GM10248 (cell line): Measurements from ENCODE around the gene IRF2BPL.

Experiments used
- CTCF ChIA-PET: fragments of 300-600 bp; sonication (Branson Sonifier 250); formaldehyde crosslinking; extraction: SDS; loops from one replicate; lab custom pipeline; 2021; ENCODE audit warnings: antibody characterized with exemption; lab: Yijun Ruan, JAX
- POLR2A ChIA-PET: fragments of 350-650 bp; sonication (Branson Sonifier 250); formaldehyde crosslinking; extraction: SDS; loops from one replicate; lab custom pipeline; 2020; ENCODE audit warnings: antibody characterized with exemption; lab: Yijun Ruan, JAX
- DNase-seq: peaks from one replicate; pipeline ENCODE4 v3.0.0; 2012; ENCODE audit errors: extremely low spot score
- TF ChIP-seq, protein P1 (sequence below): IDR thresholded peaks from 2 replicates; pipeline ENCODE4 v1.5.1; 2012; ENCODE audit warnings: mild to moderate bottlenecking, low read depth; ENCODE audit errors: extremely low read depth, missing control alignments, control extremely low read depth

The IRF2BPL gene

DNA sequence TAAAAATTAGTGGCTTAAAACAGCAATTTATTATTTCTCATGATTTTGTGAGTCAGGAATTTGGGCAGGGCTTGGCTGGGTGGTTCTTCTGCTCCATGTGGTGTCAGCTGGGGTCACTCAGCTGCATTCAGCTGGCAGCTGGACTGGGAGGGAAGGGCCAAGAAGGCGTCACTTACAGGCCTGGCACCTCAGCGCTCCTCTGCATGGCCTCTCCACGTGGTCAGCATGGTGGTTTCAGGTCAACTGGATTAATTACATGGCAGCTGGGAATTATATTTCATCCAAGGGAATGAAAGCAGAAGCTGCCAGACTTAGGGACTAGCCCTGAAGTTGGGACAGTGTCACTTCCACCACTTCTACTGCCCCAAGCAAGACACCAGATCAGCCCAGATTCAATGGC is 27.5 kb upstream of the IRF2BPL start:
- TF ChIP-seq, protein P1, sequence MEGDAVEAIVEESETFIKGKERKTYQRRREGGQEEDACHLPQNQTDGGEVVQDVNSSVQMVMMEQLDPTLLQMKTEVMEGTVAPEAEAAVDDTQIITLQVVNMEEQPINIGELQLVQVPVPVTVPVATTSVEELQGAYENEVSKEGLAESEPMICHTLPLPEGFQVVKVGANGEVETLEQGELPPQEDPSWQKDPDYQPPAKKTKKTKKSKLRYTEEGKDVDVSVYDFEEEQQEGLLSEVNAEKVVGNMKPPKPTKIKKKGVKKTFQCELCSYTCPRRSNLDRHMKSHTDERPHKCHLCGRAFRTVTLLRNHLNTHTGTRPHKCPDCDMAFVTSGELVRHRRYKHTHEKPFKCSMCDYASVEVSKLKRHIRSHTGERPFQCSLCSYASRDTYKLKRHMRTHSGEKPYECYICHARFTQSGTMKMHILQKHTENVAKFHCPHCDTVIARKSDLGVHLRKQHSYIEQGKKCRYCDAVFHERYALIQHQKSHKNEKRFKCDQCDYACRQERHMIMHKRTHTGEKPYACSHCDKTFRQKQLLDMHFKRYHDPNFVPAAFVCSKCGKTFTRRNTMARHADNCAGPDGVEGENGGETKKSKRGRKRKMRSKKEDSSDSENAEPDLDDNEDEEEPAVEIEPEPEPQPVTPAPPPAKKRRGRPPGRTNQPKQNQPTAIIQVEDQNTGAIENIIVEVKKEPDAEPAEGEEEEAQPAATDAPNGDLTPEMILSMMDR, result no peak
- POLR2A ChIA-PET, result no interaction called here
- CTCF ChIA-PET, result interaction anchor here (1.1 to 13.5 kb wide), 5 partner anchors 13 to 181 kb away, joined by 3 to 247 read pairs (median 67); no protein-coding TSS in a partner anchor
- DNase-seq, result no peak

DNA sequence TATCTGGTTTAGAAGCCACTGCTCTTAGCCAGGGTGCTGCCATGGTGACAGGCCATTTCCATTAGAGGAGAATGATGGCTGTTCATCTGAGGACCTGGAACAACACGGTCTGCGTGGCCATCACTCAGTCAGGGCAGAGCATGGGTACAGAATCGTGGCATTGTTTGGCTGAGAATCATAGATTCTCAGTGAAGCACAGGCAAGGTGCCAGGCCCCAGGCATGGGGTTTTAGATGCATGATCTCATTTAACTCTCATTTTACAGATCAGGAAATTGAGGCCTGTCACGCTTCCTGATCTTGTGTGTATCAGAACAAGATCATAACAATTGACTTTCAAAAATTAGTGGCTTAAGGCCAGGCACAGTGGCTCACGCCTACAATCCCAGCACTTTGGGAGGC is 26.8 kb upstream of the IRF2BPL start:
- ChIA-PET CTCF (interaction anchor here (1.0 to 13.5 kb wide), 7 partner anchors 9 to 181 kb away, joined by 3 to 247 read pairs (median 66); no protein-coding TSS in a partner anchor), POLR2A (no interaction called here)
- TF ChIP-seq, protein P1, result no peak
- DNase-seq, result no peak

DNA sequence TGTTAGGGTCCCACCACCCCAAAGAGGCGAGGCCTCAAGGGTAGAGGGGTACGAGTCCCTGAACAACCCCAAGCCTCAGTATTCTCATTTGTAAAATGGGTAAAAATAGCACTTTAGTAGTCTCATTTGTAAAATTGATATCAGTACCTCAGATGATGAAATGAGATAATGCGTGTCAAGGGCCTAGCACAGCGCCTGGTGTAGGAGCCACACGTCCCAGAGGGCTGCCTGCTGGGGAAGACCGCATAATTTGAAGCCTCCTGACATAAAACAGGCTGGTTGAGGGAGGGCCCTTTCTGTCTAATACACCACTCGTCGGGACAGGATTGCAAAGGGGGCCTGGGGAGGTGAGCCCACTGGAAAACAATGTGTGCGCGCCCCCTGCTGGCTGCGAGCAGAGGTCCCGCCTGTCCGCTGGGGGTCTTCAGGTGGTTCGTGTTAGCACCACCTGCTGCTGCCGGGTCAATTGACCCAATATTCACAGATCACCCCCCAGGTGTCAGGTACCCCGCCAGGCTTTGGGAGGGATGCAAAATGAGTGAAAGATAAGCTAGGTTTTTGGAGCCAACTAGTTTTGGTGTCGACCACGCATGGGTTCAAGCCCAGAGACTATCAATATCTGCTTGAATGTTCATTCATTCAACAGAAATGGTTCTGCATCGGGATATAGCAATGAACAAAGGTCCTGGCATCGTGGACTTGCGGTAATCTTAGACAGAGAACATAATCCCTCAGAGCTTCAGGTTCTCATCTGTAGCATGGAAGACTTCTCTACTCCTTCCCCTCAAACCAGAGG is 24.7 kb upstream of the IRF2BPL start:
- DNase-seq, result peak; percentile 83
- CTCF ChIA-PET, result interaction anchor here (0.6 to 13.5 kb wide), 47 partner anchors 10 to 337 kb away, joined by 3 to 247 read pairs (median 4); no protein-coding TSS in a partner anchor
- POLR2A ChIA-PET, result interaction anchor here (0.6 kb wide), 1 partner anchor 345 kb away, joined by 3 read pairs; no protein-coding TSS in a partner anchor
- TF ChIP-seq, protein P1, result peak; percentile 84

DNA sequence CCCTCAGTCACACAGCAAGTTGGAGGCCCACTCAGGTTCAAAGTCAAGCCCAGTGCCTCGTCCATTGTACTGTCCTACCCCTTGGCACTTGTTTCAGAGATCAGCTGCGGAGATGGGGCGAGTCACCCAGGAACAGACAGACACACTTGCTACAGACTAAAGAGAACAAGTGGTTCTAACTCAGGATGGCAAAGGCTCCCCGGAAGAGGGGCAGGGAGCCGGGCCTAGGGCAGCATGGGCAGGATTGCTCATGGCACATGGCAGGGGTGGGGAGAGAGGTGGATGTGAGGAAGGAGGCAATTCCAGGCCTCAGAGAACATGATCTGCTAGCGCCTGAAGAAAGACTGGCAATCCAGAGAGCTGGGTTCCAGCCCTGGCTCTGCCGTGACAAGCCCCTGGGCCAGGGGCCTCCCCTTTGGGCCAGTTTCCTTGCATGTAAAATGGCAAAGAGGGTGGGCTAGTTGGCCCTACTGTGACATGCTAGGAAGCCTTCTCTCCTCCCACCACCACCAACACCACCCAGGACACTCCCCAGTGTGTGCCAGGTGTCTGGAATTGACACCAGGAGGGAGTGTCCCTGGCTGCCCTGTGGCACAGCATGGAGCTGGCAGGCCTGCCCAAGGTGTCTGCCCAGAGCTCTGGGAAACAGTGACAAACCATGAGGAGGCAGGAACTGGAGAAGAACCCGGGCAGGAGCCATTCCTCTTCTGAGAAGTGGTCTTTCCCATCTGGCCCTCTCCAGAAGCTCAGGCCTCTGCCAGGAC is 24.0 kb upstream of the IRF2BPL start:
- TF ChIP-seq, protein P1, result no peak
- DNase-seq, result no peak
- CTCF ChIA-PET, result interaction anchor here (0.7 to 13.5 kb wide), 33 partner anchors 10 to 178 kb away, joined by 3 to 247 read pairs (median 5); no protein-coding TSS in a partner anchor
- POLR2A ChIA-PET, result no interaction called here

DNA sequence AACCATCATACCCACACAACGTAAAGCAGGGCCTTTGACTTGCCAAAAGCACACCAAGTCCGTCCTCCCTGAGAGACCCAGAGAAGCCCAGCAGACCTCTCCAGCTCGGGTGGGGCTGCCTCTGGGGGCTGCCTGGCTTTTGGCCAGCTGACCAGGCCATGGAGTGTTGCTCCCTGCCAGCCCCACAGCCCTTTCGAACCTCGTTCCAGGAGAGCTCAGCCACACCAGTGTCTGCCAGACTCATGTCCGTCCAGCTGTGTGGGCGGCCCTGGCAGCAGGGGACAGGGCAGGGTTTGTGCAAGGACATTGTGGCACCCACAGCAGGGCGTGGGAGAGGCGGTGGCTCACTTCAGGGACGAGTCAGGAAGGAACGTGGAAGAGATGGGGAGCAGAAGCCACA is 22.6 kb upstream of the IRF2BPL start:
- TF ChIP-seq, protein P1, result no peak
- POLR2A ChIA-PET, result no interaction called here
- CTCF ChIA-PET, result interaction anchor here (1.1 to 13.5 kb wide), 5 partner anchors 20 to 178 kb away, joined by 3 to 247 read pairs (median 6); no protein-coding TSS in a partner anchor
- DNase-seq, result no peak

DNA sequence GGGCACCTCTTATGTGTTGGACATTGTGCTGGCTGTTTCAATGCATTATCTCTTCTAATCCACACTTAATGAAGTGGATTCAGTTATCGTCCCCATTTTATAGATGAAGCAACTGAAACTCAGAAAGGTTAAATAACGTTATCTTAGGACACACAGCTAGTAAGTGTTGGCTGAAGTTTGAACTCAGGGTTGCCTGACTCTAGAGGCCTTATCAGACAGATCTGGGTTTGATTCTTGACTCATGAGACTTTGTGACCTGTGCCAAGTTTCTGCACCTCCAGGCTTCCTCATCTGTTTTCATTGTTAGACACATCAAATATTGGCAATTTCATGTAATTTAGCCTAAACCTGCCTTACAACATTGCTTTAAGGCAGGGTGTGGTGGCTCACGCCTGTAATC is 18.2 kb upstream of the IRF2BPL start:
- TF ChIP-seq, protein P1, result no peak
- no peak for DNase-seq
- CTCF ChIA-PET, result interaction anchor here (0.9 to 13.5 kb wide), 5 partner anchors 17 to 174 kb away, joined by 4 to 247 read pairs (median 7); no protein-coding TSS in a partner anchor
- POLR2A ChIA-PET, result no interaction called here
